HL-60/S4 treated with phorbol 12-myristate 13-acetate at 8.2 ng/mL for 4 days and 3 days (cell line): ENCODE data around the gene AFTPH.

Experiments
- in situ Hi-C: fragments of 300-500 bp; cut with MboI; formaldehyde crosslinking; loops from 2 replicates; pipeline ENCODE4 v1.15.0; 2022; ENCODE audit warnings: low sequenced_read_pairs

Gene AFTPH

GRCh38 chr2:64582774-64583340 is 58.7 kb downstream of the AFTPH start:
- in situ Hi-C loops = loop anchor here (25.0 kb wide), 1 partner anchor 454 kb away; no protein-coding TSS in a partner anchor

- in situ Hi-C loops = loop anchor here (25.0 kb wide), 1 partner anchor 451 kb away; no protein-coding TSS in a partner anchor
Observed at GRCh38 chr2:64586054-64586453, 61.9 kb downstream of the AFTPH start.

GRCh38 chr2:64586883-64587481 is 62.9 kb downstream of the AFTPH start:
- in situ Hi-C loops = loop anchor here (25.0 kb wide), 1 partner anchor 450 kb away; no protein-coding TSS in a partner anchor

- in situ Hi-C loops = loop anchor here (25.0 kb wide), 1 partner anchor 450 kb away; no protein-coding TSS in a partner anchor
Observed at GRCh38 chr2:64587561-64587960, 63.4 kb downstream of the AFTPH start.

- in situ Hi-C loops = loop anchor here (10.0 to 25.0 kb wide), 2 partner anchors 284 to 446 kb away; no protein-coding TSS in a partner anchor
Observed at GRCh38 chr2:64591188-64591587, 67.1 kb downstream of the AFTPH start.

GRCh38 chr2:64593035-64593655 is 69.0 kb downstream of the AFTPH start:
- in situ Hi-C loops = loop anchor here (10.0 to 25.0 kb wide), 2 partner anchors 282 to 444 kb away; no protein-coding TSS in a partner anchor

- in situ Hi-C loops = loop anchor here (10.0 to 25.0 kb wide), 2 partner anchors 280 to 443 kb away; no protein-coding TSS in a partner anchor
Observed at GRCh38 chr2:64594226-64594989, 70.3 kb downstream of the AFTPH start.

- in situ Hi-C loops = loop anchor here (10.0 to 25.0 kb wide), 2 partner anchors 279 to 442 kb away; no protein-coding TSS in a partner anchor
Observed at GRCh38 chr2:64595397-64596176, 71.5 kb downstream of the AFTPH start.

- in situ Hi-C loops = loop anchor here (10.0 to 25.0 kb wide), 2 partner anchors 277 to 439 kb away; no protein-coding TSS in a partner anchor
Observed at GRCh38 chr2:64598226-64598625, 74.1 kb downstream of the AFTPH start.

GRCh38 chr2:64599469-64599868 is 75.3 kb downstream of the AFTPH start:
- in situ Hi-C loops = loop anchor here (10.0 to 25.0 kb wide), 2 partner anchors 275 to 438 kb away; no protein-coding TSS in a partner anchor

- in situ Hi-C loops = no loop called here
Observed at GRCh38 chr2:64601034-64601754, 77.1 kb downstream of the AFTPH start.

GRCh38 chr2:64601785-64602391 is 77.8 kb downstream of the AFTPH start:
- in situ Hi-C loops = no loop called here

GRCh38 chr2:64602436-64602835 is 78.3 kb downstream of the AFTPH start:
- in situ Hi-C loops = no loop called here

- in situ Hi-C loops = no loop called here
Observed at GRCh38 chr2:64604155-64604554, 80.0 kb downstream of the AFTPH start.

GRCh38 chr2:64605026-64605471 is 80.9 kb downstream of the AFTPH start:
- in situ Hi-C loops = no loop called here

- in situ Hi-C loops = no loop called here
Observed at GRCh38 chr2:64605991-64606478, 81.9 kb downstream of the AFTPH start.

- in situ Hi-C loops = no loop called here
Observed at GRCh38 chr2:64606479-64607363, 82.6 kb downstream of the AFTPH start.
